Gastroesophageal sphincter (tissue), 4 donors: ENCODE data around the gene CDYL2. TPM values are rescaled to one million over a fixed set of nuclear protein-coding genes. Genes with fewer than 3 reads are reported as not detected.

Source experiments
- ATAC-seq: fragments of 150-250 bp; one replicate; pipeline ENCODE4 v1.9.1; 2016; ENCODE audit warnings: mild to moderate bottlenecking, moderate library complexity
- H3K27ac ChIP-seq, 4 donors: fragments of 200-600 bp; sonication (generic) in 3 of 4; 1 replicate in 3 of 4; 2 replicates in 1 of 4; pipeline ENCODE4 v1.5.1; 2016 to 2019
- H3K27me3 ChIP-seq: fragments of 200-600 bp; sonication (generic); one replicate; pipeline ENCODE4 v1.5.1; 2019
- H3K36me3 ChIP-seq, 2 donors: fragments of 200-600 bp; sonication (generic); one replicate each; pipeline ENCODE4 v1.5.1; 2019; ENCODE audit warnings: control low read depth in 1 of 2
- H3K4me1 ChIP-seq, 3 donors: fragments of 200-600 bp; sonication (generic); 1 replicate in 2 of 3; 2 replicates in 1 of 3; pipeline ENCODE4 v1.5.1; 2016 to 2019; ENCODE audit warnings: control low read depth in 2 of 3
- H3K4me3 ChIP-seq, 2 donors: fragments of 200-600 bp; sonication (generic); one replicate each; pipeline ENCODE4 v1.5.1; 2019; ENCODE audit warnings: mild to moderate bottlenecking in 1 of 2, moderate library complexity in 1 of 2
- H3K9me3 ChIP-seq, 3 donors: fragments of 200-600 bp; sonication (generic); one replicate each; pipeline ENCODE4 v1.5.1; 2017 to 2019; ENCODE audit warnings: control low read depth in 2 of 3
- CTCF ChIP-seq, 4 experiments: fragments of 200-600 bp in 2 of 4; fragments of 450-650 bp in 2 of 4; sonication (generic) in 1 of 4; IDR thresholded peaks; one replicate each; pipeline ENCODE4 v1.5.1; 2017 to 2019; ENCODE audit warnings: antibody characterized with exemption in 4 of 4, mild to moderate bottlenecking in 2 of 4, moderate library complexity in 2 of 4
- EP300 ChIP-seq: sonication (generic); formaldehyde crosslinking; IDR thresholded peaks from one replicate; pipeline ENCODE4 v1.6.1; 2017; ENCODE audit warnings: antibody characterized with exemption, mild to moderate bottlenecking
- POLR2A ChIP-seq, 2 donors: fragments of 450-650 bp; IDR thresholded peaks; one replicate each; pipeline ENCODE4 v1.6.1; 2017; ENCODE audit warnings: antibody characterized with exemption in 2 of 2, mild to moderate bottlenecking in 2 of 2, moderate library complexity in 1 of 2
- POLR2AphosphoS5 ChIP-seq: sonication (generic); formaldehyde crosslinking; IDR thresholded peaks from one replicate; pipeline ENCODE4 v1.6.1; 2017; ENCODE audit warnings: antibody characterized with exemption
- WGBS, 2 donors: methylation state at CpG; one replicate each; pipeline ENCODE4 v1.1.5; 2018; ENCODE audit warnings: low coverage in 1 of 2; 5-methylcytosine and 5-hydroxymethylcytosine counted together
- total RNA-seq, 4 donors: library from RNA; depleted of rRNA; stranded (reverse); fragments of >200 nt; gene quantifications; one replicate each; pipeline ENCODE4 v1.1.0, GENCODE V29; 2016

The CDYL2 gene
- total RNA-seq, 4 donors from 2014 or later, result 0.78 to 11.7 (median 3.2) TPM

DNA sequence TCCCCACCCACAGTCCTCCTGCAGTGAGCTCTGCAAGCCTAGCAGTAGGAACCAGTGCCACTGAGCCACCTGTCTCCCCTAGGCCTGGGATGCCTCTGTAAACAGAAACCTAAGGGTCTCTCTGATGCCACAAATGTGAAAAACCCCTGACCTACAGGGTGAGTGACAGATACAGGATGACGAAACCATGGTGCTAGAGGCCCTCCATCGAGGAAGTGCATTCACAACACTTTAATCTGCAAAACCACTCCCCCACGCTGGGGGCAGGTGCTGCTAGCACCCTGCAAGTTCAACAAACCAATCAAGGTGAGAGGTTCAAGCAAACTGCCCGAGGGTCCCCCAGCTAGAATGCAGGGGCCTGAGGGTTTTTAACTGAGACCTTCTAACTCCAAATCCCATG is 59.5 kb downstream of the CDYL2 start:
- Histone ChIP-seq H3K27me3 (no peaks in the 10 kb centered on the region), H3K27ac (no peak overlapping the region), H3K9me3 (peaks cover 0 to 7% (median 0%) of the 10 kb centered on the region in 3 donors), H3K4me3 (no peak overlapping the region), H3K4me1 (no peaks in the 10 kb centered on the region), H3K36me3 (no peaks in the 10 kb centered on the region)
- WGBS, 2 donors, result 40 to 60% methylated on average over 1 of the region's 4 CpGs
- TF ChIP-seq EP300 (no peak), POLR2A (IDR thresholded peaks at IDR 0.05) (no peak), CTCF (IDR thresholded peaks at IDR 0.05) (no peak), POLR2AphosphoS5 (no peak)
- ATAC-seq, result no peak

DNA sequence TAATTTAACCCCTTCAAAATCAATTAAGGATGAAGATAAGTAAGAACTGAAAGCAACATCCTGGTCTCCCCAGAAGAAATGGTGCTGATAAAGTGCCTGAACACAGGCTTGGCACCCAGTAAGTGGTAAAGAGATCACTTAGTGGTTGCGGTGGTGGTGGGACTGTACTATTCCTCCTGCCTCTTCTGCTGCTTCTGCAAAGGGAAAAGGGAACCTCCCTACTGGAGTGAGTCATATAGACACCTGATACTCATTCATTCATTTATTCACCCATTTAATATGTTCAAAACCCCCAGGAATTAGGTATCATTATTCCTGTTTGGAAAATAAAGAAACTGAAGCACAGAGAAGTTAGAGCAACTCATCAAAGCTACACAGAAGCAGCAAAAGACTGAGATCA is 60.6 kb downstream of the CDYL2 start:
- Histone ChIP-seq H3K4me3 (no peak overlapping the region), H3K36me3 (no peaks in the 10 kb centered on the region)
- WGBS, 2 donors, result 86% methylated on average over 1 of the region's 1 CpG; no CpG with 5 or more reads in 1 of the 2 donors

GRCh38 chr16:80743273-80743672 is 61.1 kb downstream of the CDYL2 start:
- Histone ChIP-seq H3K27me3 (no peaks in the 10 kb centered on the region), H3K36me3 (no peaks in the 10 kb centered on the region), H3K9me3 (peaks cover 0 to 14% (median 0%) of the 10 kb centered on the region in 3 donors), H3K27ac (no peak overlapping the region), H3K4me3 (no peak overlapping the region), H3K4me1 (no peaks in the 10 kb centered on the region)
- WGBS, 2 donors, result 100% methylated on average over 1 to 3 of the region's 3 CpGs
- TF ChIP-seq CTCF (IDR thresholded peaks at IDR 0.05), result no peak
- no peak for TF ChIP-seq EP300
- TF ChIP-seq POLR2A (IDR thresholded peaks at IDR 0.05), result no peak
- TF ChIP-seq POLR2AphosphoS5, result no peak
- ATAC-seq, result no peak

More for the DNA sequence above, 60.6 kb downstream of the CDYL2 start:
- no peaks in the 10 kb centered on the region for H3K4me1 ChIP-seq
- ATAC-seq, result no peak
- no peak overlapping the region for H3K27ac ChIP-seq
- H3K27me3 ChIP-seq, result no peaks in the 10 kb centered on the region
- TF ChIP-seq EP300 (no peak), POLR2AphosphoS5 (no peak), POLR2A (IDR thresholded peaks at IDR 0.05) (no peak), CTCF (IDR thresholded peaks at IDR 0.05) (no peak)
- H3K9me3 ChIP-seq, result peaks cover 0 to 14% (median 0%) of the 10 kb centered on the region in 3 donors

- no peaks in the 10 kb centered on the region for H3K36me3 ChIP-seq
- no peaks in the 10 kb centered on the region for H3K4me1 ChIP-seq
- WGBS, 2 donors, result 66 to 74% methylated on average over 2 of the region's 2 CpGs
- no peak for TF ChIP-seq EP300
- TF ChIP-seq POLR2AphosphoS5, result no peak
- no peak for TF ChIP-seq CTCF (IDR thresholded peaks at IDR 0.05)
- no peak for TF ChIP-seq POLR2A (IDR thresholded peaks at IDR 0.05)
- no peak for ATAC-seq
- H3K9me3 ChIP-seq, result peaks cover 0 to 14% (median 0%) of the 10 kb centered on the region in 3 donors
- H3K27ac ChIP-seq, result no peak overlapping the region
- H3K27me3 ChIP-seq, result no peaks in the 10 kb centered on the region
- no peak overlapping the region for H3K4me3 ChIP-seq
These were observed 62.1 kb downstream of the CDYL2 start for GRCh38 chr16:80742331-80742730.

DNA sequence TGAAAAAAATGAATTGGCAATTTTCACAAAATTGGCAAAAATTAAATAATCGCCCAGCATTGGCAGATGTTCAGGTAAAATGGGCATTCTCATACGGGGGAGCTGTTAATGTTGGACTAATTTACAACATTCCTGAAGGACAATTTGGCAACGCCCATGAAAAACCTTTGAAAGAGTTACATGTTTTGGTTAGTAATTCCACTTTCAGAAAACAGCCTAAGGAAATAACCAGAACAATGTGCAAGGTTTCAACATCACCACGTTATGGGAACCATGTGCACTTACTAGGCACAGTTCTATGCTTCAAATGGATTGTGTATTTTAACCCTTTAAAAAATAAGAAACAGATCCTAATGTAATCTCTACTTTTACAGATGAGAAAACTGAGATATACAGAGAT is 62.7 kb downstream of the CDYL2 start:
- H3K9me3 ChIP-seq, result peaks cover 0 to 14% (median 0%) of the 10 kb centered on the region in 3 donors
- no peaks in the 10 kb centered on the region for H3K36me3 ChIP-seq
- no peak overlapping the region for H3K4me3 ChIP-seq
- WGBS, 2 donors, result 72 to 86% methylated on average over 4 of the region's 4 CpGs
- TF ChIP-seq CTCF (IDR thresholded peaks at IDR 0.05) (no peak), POLR2A (IDR thresholded peaks at IDR 0.05) (no peak), POLR2AphosphoS5 (no peak), EP300 (no peak)
- H3K4me1 ChIP-seq, result no peaks in the 10 kb centered on the region
- no peak for ATAC-seq
- H3K27me3 ChIP-seq, result no peaks in the 10 kb centered on the region
- no peak overlapping the region for H3K27ac ChIP-seq
